Astrocyte of the cerebellum (primary cell): Measurements from ENCODE around the gene COL23A1.

ENCODE experiments used
- DNase-seq: peaks from one replicate; pipeline ENCODE4 v3.0.0-alpha.2; 2011; ENCODE audit warnings: low read depth
- H3K4me3 ChIP-seq: 2 replicates; pipeline ENCODE4 v1.5.1; 2011; ENCODE audit warnings: mild to moderate bottlenecking, low read depth, low read length, moderate library complexity
- CTCF ChIP-seq: IDR thresholded peaks from 2 replicates; pipeline ENCODE4 v1.5.1; 2012; ENCODE audit warnings: low read length, low read depth, moderate library complexity, mild to moderate bottlenecking; ENCODE audit errors: missing control alignments
- in situ Hi-C: cut with HindIII; loops from 2 replicates; pipeline ENCODE4 v1.10.0; 2017; ENCODE audit warnings: low sequenced_read_pairs

COL23A1 gene

GRCh38 chr5:178224403-178224802, 365.8 kb downstream of the COL23A1 start:
- in situ Hi-C loops, result no loop called here
- no peak for TF ChIP-seq CTCF
- no peak overlapping the region for H3K4me3 ChIP-seq
- DNase-seq, result no peak

- no peak for DNase-seq
- TF ChIP-seq CTCF, result no peak
- no peak overlapping the region for H3K4me3 ChIP-seq
- in situ Hi-C loops, result no loop called here
Measured at GRCh38 chr5:178223828-178224335, 366.3 kb downstream of the COL23A1 start.

GRCh38 chr5:178223196-178223773, 366.9 kb downstream of the COL23A1 start:
- in situ Hi-C loops, result no loop called here
- no peak for DNase-seq
- no peak for TF ChIP-seq CTCF
- no peak overlapping the region for H3K4me3 ChIP-seq

- in situ Hi-C loops, result no loop called here
- no peak for DNase-seq
- no peak for TF ChIP-seq CTCF
- no peak overlapping the region for H3K4me3 ChIP-seq
Measured at GRCh38 chr5:178222292-178222691, 367.9 kb downstream of the COL23A1 start.

GRCh38 chr5:178221853-178222252, 368.3 kb downstream of the COL23A1 start:
- no peak overlapping the region for H3K4me3 ChIP-seq
- no peak for TF ChIP-seq CTCF
- in situ Hi-C loops, result no loop called here
- no peak for DNase-seq

- in situ Hi-C loops, result no loop called here
- no peak for DNase-seq
- H3K4me3 ChIP-seq, result no peak overlapping the region
- no peak for TF ChIP-seq CTCF
Measured at GRCh38 chr5:178221282-178221681, 368.9 kb downstream of the COL23A1 start.
